ENCODE data around the gene GPC1. TPM values are rescaled to one million over a fixed set of nuclear protein-coding genes. Genes with fewer than 3 reads are reported as not detected.

Gene GPC1
- total RNA-seq, 1 donor: 54.3 TPM

GRCh38 chr2:240462707-240463273 is 27.3 kb downstream of the GPC1 start:
- peak; percentile 77 for DNase-seq (ENCODE audit: insufficient read length, low spot score, missing footprints)
- Histone ChIP-seq H3K9me3 (ENCODE audit: low read depth, low read length) (no peaks in the 10 kb centered on the region), H3K4me1 (ENCODE audit: insufficient read depth, low read length) (no peaks in the 10 kb centered on the region), H3K4me3 (ENCODE audit: insufficient read depth, low read length) (no peak overlapping the region), H3K27ac (ENCODE audit: low read depth, low read length) (no peak overlapping the region), H3K79me2 (ENCODE audit: insufficient read depth, low read length) (no peaks in the 10 kb centered on the region), H2AFZ (ENCODE audit: low read length) (no peak overlapping the region), H3K27me3 (ENCODE audit: insufficient read depth, low read length) (no peaks in the 10 kb centered on the region), H3K36me3 (ENCODE audit: insufficient read depth, low read length) (peaks cover 8% of the 10 kb centered on the region), H4K20me1 (ENCODE audit: insufficient read depth, low read length) (peaks cover 7% of the 10 kb centered on the region), H3K4me2 (ENCODE audit: insufficient read depth, low read length) (no peak overlapping the region)
- TF ChIP-seq CTCF (IDR thresholded peaks at IDR 0.05; ENCODE audit: extremely low read depth, low read depth, low read length): no peak

DNA sequence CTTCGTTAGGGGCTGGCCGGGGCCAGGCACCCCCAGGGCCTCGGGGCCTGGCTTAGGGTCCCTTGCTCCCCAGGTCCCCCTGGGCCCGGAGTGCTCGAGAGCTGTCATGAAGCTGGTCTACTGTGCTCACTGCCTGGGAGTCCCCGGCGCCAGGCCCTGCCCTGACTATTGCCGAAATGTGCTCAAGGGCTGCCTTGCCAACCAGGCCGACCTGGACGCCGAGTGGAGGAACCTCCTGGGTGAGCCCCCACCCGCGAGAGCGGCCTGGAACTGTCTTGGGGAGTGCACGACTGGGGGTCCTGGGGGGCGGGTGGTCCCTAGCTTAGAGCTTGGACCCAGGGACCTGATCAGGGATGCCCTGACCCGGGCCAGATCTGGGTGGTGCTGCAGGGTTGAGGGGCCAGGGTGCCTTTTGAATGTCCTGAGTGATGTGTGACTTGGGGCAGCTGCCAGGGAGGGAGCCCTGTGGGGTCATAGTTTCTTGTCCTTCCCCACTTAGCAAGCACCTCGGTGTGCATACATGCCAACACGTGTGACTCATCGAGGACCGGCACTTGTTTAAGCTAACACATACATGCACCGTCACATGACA is 27.9 kb downstream of the GPC1 start:
- Histone ChIP-seq H3K9me3 (ENCODE audit: low read depth, low read length) (no peaks in the 10 kb centered on the region), H3K36me3 (ENCODE audit: insufficient read depth, low read length) (peaks cover 8% of the 10 kb centered on the region), H3K4me2 (ENCODE audit: insufficient read depth, low read length) (no peak overlapping the region), H3K4me3 (ENCODE audit: insufficient read depth, low read length) (no peak overlapping the region), H4K20me1 (ENCODE audit: insufficient read depth, low read length) (peaks cover 7% of the 10 kb centered on the region), H2AFZ (ENCODE audit: low read length) (no peak overlapping the region), H3K27ac (ENCODE audit: low read depth, low read length) (no peak overlapping the region), H3K4me1 (ENCODE audit: insufficient read depth, low read length) (no peaks in the 10 kb centered on the region), H3K79me2 (ENCODE audit: insufficient read depth, low read length) (no peaks in the 10 kb centered on the region), H3K27me3 (ENCODE audit: insufficient read depth, low read length) (no peaks in the 10 kb centered on the region)
- DNase-seq (ENCODE audit: insufficient read length, low spot score, missing footprints): peak; percentile 92
- TF ChIP-seq CTCF (IDR thresholded peaks at IDR 0.05; ENCODE audit: extremely low read depth, low read depth, low read length): no peak

DNA sequence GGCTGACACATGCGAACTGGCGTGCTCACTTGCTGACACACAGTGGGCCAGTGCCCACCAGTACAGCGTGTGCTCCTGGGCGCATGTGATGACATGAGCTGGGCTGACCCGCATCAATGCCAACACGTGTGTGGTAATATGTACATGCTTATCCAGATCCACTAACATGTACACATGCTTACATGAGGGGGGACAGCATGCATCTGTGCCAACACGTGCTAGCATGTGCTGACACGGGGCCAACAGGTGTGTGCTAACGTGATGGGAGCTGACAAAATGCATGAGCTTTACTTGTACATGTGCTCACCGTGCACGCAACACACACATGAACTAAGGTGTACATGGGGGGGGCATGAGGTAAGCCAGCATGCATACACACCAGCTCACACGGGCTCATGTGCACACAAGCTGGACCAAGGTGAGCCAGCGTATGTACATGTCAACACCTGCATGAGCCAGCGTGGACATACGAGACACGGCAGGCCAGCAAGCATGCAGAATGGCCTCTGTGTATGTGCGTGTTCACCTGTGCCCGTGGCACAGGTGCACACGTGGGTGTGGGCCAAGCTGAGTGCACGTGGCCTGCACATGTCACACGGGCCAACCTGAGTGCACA is 28.5 kb downstream of the GPC1 start:
- TF ChIP-seq CTCF (IDR thresholded peaks at IDR 0.05; ENCODE audit: extremely low read depth, low read depth, low read length): no peak
- H3K4me3 ChIP-seq (ENCODE audit: insufficient read depth, low read length): no peak overlapping the region

GRCh38 chr2:240464514-240465241 is 29.2 kb downstream of the GPC1 start:
- DNase-seq (ENCODE audit: insufficient read length, low spot score, missing footprints): peak; percentile 76
- Histone ChIP-seq H3K36me3 (ENCODE audit: insufficient read depth, low read length) (peaks cover 8% of the 10 kb centered on the region), H3K79me2 (ENCODE audit: insufficient read depth, low read length) (no peaks in the 10 kb centered on the region), H3K4me2 (ENCODE audit: insufficient read depth, low read length) (no peak overlapping the region), H3K27ac (ENCODE audit: low read depth, low read length) (no peak overlapping the region), H4K20me1 (ENCODE audit: insufficient read depth, low read length) (peaks cover 7% of the 10 kb centered on the region), H2AFZ (ENCODE audit: low read length) (no peak overlapping the region), H3K27me3 (ENCODE audit: insufficient read depth, low read length) (no peaks in the 10 kb centered on the region), H3K9me3 (ENCODE audit: low read depth, low read length) (no peaks in the 10 kb centered on the region), H3K4me1 (ENCODE audit: insufficient read depth, low read length) (no peaks in the 10 kb centered on the region), H3K4me3 (ENCODE audit: insufficient read depth, low read length) (no peak overlapping the region)
- no peak for TF ChIP-seq CTCF (IDR thresholded peaks at IDR 0.05; ENCODE audit: extremely low read depth, low read depth, low read length)

More for the DNA sequence above, 28.5 kb downstream of the GPC1 start:
- Histone ChIP-seq H3K4me1 (ENCODE audit: insufficient read depth, low read length) (no peaks in the 10 kb centered on the region), H2AFZ (ENCODE audit: low read length) (no peak overlapping the region), H3K9me3 (ENCODE audit: low read depth, low read length) (no peaks in the 10 kb centered on the region), H3K36me3 (ENCODE audit: insufficient read depth, low read length) (peaks cover 8% of the 10 kb centered on the region), H4K20me1 (ENCODE audit: insufficient read depth, low read length) (peaks cover 7% of the 10 kb centered on the region), H3K27ac (ENCODE audit: low read depth, low read length) (no peak overlapping the region), H3K4me2 (ENCODE audit: insufficient read depth, low read length) (no peak overlapping the region), H3K79me2 (ENCODE audit: insufficient read depth, low read length) (no peaks in the 10 kb centered on the region), H3K27me3 (ENCODE audit: insufficient read depth, low read length) (no peaks in the 10 kb centered on the region)
- peak; percentile 68 for DNase-seq (ENCODE audit: insufficient read length, low spot score, missing footprints)
